GM12892 (cell line): ENCODE results near the gene SLC28A2. TPM values are rescaled to one million over a fixed set of nuclear protein-coding genes. Genes with fewer than 3 reads are reported as not detected.

ENCODE experiments used
- DNase-seq: peaks from one replicate; pipeline ENCODE4 v3.0.0; 2011; ENCODE audit not compliant: insufficient read length
- FAIRE-seq: peaks from 2 replicates; lab custom pipeline; 2011; peaks lifted over from hg19 to GRCh38; lab: Jason Lieb, UNC
- POLR2A ChIP-seq: IDR thresholded peaks from 2 replicates; pipeline ENCODE4 v1.6.1; 2011; ENCODE audit warnings: low read depth, low read length, control low read depth
- POLR2AphosphoS5 ChIP-seq: IDR thresholded peaks from 2 replicates; pipeline ENCODE4 v1.6.1; 2011; ENCODE audit warnings: low read depth, low read length, control low read depth
- TAF1 ChIP-seq: IDR thresholded peaks from 2 replicates; pipeline ENCODE4 v1.6.1; 2011; ENCODE audit warnings: low read depth, mild to moderate bottlenecking, control low read depth, low read length, borderline replicate concordance
- polyA plus RNA-seq: library from polyadenylated mRNA; unstranded; fragments of >200 nt; gene quantifications from one replicate; pipeline ENCODE4 v1.2.1, GENCODE V29; 2012; ENCODE audit warnings: missing spikeins, inconsistent platforms; ENCODE audit not compliant: missing spikeins

The SLC28A2 gene, protein sequence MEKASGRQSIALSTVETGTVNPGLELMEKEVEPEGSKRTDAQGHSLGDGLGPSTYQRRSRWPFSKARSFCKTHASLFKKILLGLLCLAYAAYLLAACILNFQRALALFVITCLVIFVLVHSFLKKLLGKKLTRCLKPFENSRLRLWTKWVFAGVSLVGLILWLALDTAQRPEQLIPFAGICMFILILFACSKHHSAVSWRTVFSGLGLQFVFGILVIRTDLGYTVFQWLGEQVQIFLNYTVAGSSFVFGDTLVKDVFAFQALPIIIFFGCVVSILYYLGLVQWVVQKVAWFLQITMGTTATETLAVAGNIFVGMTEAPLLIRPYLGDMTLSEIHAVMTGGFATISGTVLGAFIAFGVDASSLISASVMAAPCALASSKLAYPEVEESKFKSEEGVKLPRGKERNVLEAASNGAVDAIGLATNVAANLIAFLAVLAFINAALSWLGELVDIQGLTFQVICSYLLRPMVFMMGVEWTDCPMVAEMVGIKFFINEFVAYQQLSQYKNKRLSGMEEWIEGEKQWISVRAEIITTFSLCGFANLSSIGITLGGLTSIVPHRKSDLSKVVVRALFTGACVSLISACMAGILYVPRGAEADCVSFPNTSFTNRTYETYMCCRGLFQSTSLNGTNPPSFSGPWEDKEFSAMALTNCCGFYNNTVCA
- polyA plus RNA-seq = 0.30 TPM

DNA sequence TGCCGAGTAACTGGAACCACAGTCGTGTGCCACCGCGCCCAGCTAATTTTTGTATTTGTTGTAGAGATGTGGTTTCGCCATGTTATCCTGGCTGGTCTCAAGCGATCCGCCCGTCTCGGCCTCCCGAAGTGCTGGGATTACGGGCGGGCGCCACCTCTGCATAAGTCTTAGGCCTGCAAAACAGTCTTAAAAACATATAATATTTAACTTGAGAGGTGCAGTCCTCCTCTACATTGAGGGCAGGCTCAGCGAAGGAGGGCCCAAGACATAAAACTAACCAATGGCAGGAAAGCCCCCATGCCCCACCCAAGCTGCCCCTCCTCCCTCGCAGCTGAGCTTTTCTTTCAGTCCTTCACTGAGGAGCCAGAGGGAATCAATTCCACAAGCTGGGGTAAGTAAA lies at the start of gene SLC28A2:
SLC28A2 (plus strand) TSS at position 347 of the 400 bp plus-strand sequence. CDS start 982 bp downstream, outside the sequence.
- FAIRE-seq = no peak
- no peak for DNase-seq
- TF ChIP-seq TAF1 = no peak
- TF ChIP-seq POLR2AphosphoS5 = no peak
- no peak for TF ChIP-seq POLR2A

DNA sequence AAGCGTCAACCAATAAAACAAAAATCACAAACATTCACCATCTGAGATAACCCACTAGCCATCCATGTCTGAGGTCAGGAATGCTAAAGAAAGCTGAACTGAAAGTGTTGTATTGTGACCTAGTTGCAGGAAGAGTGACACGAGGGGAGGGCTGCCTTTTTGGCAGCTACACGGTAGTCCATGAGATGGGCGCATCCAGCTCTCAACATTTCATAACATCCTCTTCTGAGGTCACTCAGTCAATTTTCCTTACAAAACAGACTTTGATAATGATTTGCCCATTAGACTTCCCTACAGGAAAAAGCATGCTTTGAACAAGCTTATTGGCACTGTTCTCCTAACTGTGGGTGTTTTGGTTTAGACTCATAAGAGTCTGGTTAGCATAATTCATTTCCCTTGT lies 48.9 kb upstream of the SLC28A2 start:
- DNase-seq (no peak), FAIRE-seq (no peak)
- no peak for TF ChIP-seq POLR2AphosphoS5
- TF ChIP-seq TAF1 = no peak
- TF ChIP-seq POLR2A = no peak

GRCh38 chr15:45205192-45205591 lies 46.8 kb upstream of the SLC28A2 start:
- FAIRE-seq = peak; percentile 5
- no peak for DNase-seq
- no peak for TF ChIP-seq POLR2A
- TF ChIP-seq TAF1 = no peak
- TF ChIP-seq POLR2AphosphoS5 = no peak

GRCh38 chr15:45212493-45212892 lies 39.5 kb upstream of the SLC28A2 start:
- TF ChIP-seq POLR2AphosphoS5 (no peak), TAF1 (no peak), POLR2A (no peak)

DNA sequence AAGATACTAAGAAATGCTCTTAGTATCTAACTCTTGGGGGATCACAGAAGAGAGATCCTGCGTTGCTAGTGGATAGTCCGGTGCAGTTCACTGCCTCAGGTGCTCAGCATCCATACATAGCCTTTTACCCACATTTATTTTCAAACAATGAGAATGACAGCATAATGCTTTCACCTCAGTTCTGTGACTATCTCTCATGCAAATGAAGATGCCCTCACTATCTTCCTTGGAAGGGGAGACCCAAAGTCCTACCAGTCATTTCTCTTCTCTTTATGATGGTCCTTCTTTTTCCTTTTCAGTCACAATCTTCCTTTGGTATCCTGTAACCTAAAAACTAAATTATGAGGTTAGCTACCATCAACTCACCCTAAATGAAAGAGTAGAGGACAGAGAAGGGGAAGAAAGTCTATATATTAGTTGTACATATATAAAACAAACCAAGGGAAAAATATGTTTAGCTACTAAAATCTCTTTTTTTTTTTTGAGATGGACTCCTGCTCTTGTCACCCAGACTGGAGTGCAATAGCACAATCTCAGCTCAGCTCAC lies 30.9 kb upstream of the SLC28A2 start:
- DNase-seq (no peak), FAIRE-seq (no peak)
- TF ChIP-seq POLR2AphosphoS5 (no peak), TAF1 (no peak), POLR2A (no peak)

More at GRCh38 chr15:45212493-45212892, 39.5 kb upstream of the SLC28A2 start:
- no peak for DNase-seq
- no peak for FAIRE-seq

GRCh38 chr15:45221967-45222366 lies 30.1 kb upstream of the SLC28A2 start:
- FAIRE-seq = no peak
- no peak for DNase-seq
- no peak for TF ChIP-seq TAF1

GRCh38 chr15:45224621-45225217 lies 27.3 kb upstream of the SLC28A2 start:
- DNase-seq (no peak), FAIRE-seq (no peak)
- TF ChIP-seq POLR2A (no peak), TAF1 (no peak), POLR2AphosphoS5 (no peak)

GRCh38 chr15:45225506-45226273 lies 26.3 kb upstream of the SLC28A2 start:
- FAIRE-seq = no peak
- no peak for TF ChIP-seq POLR2A
- TF ChIP-seq POLR2AphosphoS5 = no peak
- no peak for TF ChIP-seq TAF1

GRCh38 chr15:45228931-45229330 lies 23.1 kb upstream of the SLC28A2 start:
- no peak for FAIRE-seq
- DNase-seq = no peak
- TF ChIP-seq POLR2A = no peak
- TF ChIP-seq POLR2AphosphoS5 = no peak
- no peak for TF ChIP-seq TAF1

More at GRCh38 chr15:45225506-45226273, 26.3 kb upstream of the SLC28A2 start:
- no peak for DNase-seq

- FAIRE-seq (no peak), DNase-seq (no peak)
- TF ChIP-seq TAF1 (no peak), POLR2AphosphoS5 (no peak), POLR2A (no peak)
Observed at GRCh38 chr15:45230245-45230965, 21.6 kb upstream of the SLC28A2 start.
